ENCODE data around the gene C1QTNF2.

The C1QTNF2 gene

GRCh38 chr5:160384681-160385080 lies 14.3 kb upstream of the C1QTNF2 start:
- no peak for DNase-seq (ENCODE audit: low spot score)
- TF ChIP-seq CTCF (IDR thresholded peaks at IDR 0.05; ENCODE audit: extremely low read depth, insufficient read depth, missing control alignments) = no peak
- in situ Hi-C loops (cut with MboI; ENCODE audit: low pct_unique_long_range_greater_than_20kb, low sequenced_read_pairs, unreplicated experiment) = no loop called here

GRCh38 chr5:160382346-160382745 lies 11.9 kb upstream of the C1QTNF2 start:
- in situ Hi-C loops (cut with MboI; ENCODE audit: low pct_unique_long_range_greater_than_20kb, low sequenced_read_pairs, unreplicated experiment) = no loop called here
- TF ChIP-seq CTCF (IDR thresholded peaks at IDR 0.05; ENCODE audit: extremely low read depth, insufficient read depth, missing control alignments) = no peak
- DNase-seq (ENCODE audit: low spot score) = no peak

GRCh38 chr5:160380041-160380440 lies 9.6 kb upstream of the C1QTNF2 start:
- DNase-seq (ENCODE audit: low spot score) = no peak
- in situ Hi-C loops (cut with MboI; ENCODE audit: low pct_unique_long_range_greater_than_20kb, low sequenced_read_pairs, unreplicated experiment) = no loop called here
- no peak for TF ChIP-seq CTCF (IDR thresholded peaks at IDR 0.05; ENCODE audit: extremely low read depth, insufficient read depth, missing control alignments)

GRCh38 chr5:160379511-160379910 lies 9.1 kb upstream of the C1QTNF2 start:
- in situ Hi-C loops (cut with MboI; ENCODE audit: low pct_unique_long_range_greater_than_20kb, low sequenced_read_pairs, unreplicated experiment) = no loop called here
- no peak for DNase-seq (ENCODE audit: low spot score)

GRCh38 chr5:160378330-160378729 lies 7.9 kb upstream of the C1QTNF2 start:
- no peak for TF ChIP-seq CTCF (IDR thresholded peaks at IDR 0.05; ENCODE audit: extremely low read depth, insufficient read depth, missing control alignments)
- in situ Hi-C loops (cut with MboI; ENCODE audit: low pct_unique_long_range_greater_than_20kb, low sequenced_read_pairs, unreplicated experiment) = no loop called here
- DNase-seq (ENCODE audit: low spot score) = no peak

More at GRCh38 chr5:160379511-160379910, 9.1 kb upstream of the C1QTNF2 start:
- no peak for TF ChIP-seq CTCF (IDR thresholded peaks at IDR 0.05; ENCODE audit: extremely low read depth, insufficient read depth, missing control alignments)

- DNase-seq (ENCODE audit: low spot score) = no peak
- no peak for TF ChIP-seq CTCF (IDR thresholded peaks at IDR 0.05; ENCODE audit: extremely low read depth, insufficient read depth, missing control alignments)
- in situ Hi-C loops (cut with MboI; ENCODE audit: low pct_unique_long_range_greater_than_20kb, low sequenced_read_pairs, unreplicated experiment) = no loop called here
These were observed 7.2 kb upstream of the C1QTNF2 start for GRCh38 chr5:160377651-160378050.

- in situ Hi-C loops (cut with MboI; ENCODE audit: low pct_unique_long_range_greater_than_20kb, low sequenced_read_pairs, unreplicated experiment) = no loop called here
- no peak for DNase-seq (ENCODE audit: low spot score)
- no peak for TF ChIP-seq CTCF (IDR thresholded peaks at IDR 0.05; ENCODE audit: extremely low read depth, insufficient read depth, missing control alignments)
These were observed 6.0 kb upstream of the C1QTNF2 start for GRCh38 chr5:160376416-160376815.
